Measurements from ENCODE around the gene OR6J1.
"Not testable (repeated sequence)": the region's sequence is repeated elsewhere in the genome, so short reads cannot be mapped to it uniquely, and the experiment has no call there.

The OR6J1 gene

GRCh38 chr14:22644305-22644635, at the start of gene OR6J1:
TSS of gene OR6J1 (minus strand) at chr14:22644352. CDS start at chr14:22634811, 9,541 bp downstream.
- no peak for DNase-seq

GRCh38 chr14:22692194-22692593, 48.0 kb upstream of the OR6J1 start:
- DNase-seq = no peak

GRCh38 chr14:22691171-22691570, 47.0 kb upstream of the OR6J1 start:
- DNase-seq = no peak

DNA sequence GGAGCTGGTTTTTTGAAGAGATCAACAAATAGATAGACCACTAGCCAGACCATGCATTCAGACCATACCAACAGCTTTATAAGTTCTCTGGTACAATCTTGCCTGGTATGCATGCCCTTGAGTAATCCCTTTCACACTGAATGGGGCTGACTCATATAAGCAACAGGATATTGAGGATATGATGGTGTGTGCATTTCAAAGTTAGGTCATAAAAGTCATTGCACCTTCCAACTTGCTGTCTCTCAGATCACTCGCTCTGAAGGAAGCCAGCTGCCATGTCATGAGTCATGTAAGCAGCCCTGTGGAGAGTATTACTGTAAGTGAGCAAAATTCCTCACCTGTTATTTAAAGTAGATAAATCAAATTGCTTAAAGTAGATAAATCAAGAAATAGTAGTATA, 45.0 kb upstream of the OR6J1 start:
- DNase-seq = no peak

DNA sequence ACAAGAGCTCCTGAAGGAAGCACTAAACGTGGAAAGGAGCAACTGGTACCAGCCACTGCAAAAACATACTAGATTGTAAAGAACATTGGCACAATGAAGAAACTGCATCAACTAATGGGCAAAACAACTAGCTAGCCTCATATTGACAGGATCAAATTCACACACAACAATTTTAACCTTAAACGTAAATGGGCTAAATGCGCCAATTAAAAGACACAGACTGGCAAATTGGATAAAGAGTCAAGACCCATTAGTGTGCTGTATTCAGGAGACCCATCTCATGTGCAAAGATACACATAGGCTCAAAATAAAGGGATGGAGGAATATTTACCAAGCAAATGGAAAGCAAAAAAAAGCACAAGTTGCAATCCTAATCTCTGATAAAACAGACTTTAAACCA, 43.8 kb upstream of the OR6J1 start:
- DNase-seq = not testable (repeated sequence)

GRCh38 chr14:22686176-22686611, 42.0 kb upstream of the OR6J1 start:
- DNase-seq = not testable (repeated sequence)

DNA sequence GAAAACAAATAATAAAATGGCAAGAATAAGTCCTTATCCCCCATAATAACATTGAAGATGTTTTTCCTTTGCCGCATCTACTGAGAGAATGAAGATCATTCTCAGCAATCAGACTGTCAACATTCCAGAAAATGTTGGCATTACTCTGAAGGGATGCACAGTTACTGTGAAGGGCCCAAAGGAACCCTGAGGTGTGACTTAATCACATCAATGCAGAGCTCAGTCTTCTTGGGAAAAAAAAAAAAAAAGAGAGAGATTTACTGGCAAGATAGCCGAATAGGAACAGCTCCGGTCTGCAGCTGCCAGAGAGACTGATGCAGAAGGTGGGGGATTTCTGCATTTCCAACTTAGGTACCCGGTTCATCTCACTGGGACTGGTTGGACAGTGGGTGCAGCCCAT, 41.3 kb upstream of the OR6J1 start:
- DNase-seq = no peak

GRCh38 chr14:22683428-22683827, 39.3 kb upstream of the OR6J1 start:
- not testable (repeated sequence) for DNase-seq

- no peak for DNase-seq
Observed at GRCh38 chr14:22678221-22678620, 34.1 kb upstream of the OR6J1 start.

DNA sequence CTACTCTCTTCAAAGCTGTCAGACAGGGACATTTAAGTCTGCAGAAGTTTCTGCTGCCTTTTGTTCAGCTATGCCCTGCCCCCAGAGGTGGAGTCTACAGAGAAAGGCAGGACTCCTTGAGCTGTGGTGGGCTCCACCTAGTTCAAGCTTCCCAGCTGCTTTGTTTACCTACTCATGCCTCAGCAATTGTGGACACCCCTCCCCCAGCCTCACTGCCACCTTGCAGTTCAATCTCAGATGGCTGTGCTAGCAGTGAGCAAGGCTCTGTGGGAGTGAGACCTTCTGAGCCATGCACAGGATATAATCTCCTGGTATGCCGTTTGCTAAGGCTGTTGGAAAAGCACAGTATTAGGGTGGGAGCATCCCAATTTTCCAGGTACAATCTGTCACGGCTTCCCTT, 33.4 kb upstream of the OR6J1 start:
- not testable (repeated sequence) for DNase-seq

DNA sequence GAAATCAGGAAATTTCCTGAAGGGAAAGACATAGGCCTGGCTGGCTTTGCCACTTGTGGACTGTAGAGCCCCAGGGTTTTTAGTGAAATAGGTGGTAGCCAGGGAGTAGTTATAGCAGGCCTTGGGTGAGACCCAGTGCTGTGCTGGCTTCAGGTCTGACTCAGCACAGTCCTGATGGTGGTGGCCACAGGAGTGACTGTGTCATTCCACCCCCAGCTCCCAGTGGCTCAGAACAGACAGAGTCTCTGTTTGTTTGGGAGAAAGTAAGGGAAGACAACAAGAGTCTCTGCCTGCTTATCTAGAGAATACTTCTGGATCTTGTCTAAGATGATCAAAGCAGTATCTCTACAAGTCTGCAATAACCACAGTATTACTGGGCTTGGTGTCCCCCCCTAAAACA, 27.5 kb upstream of the OR6J1 start:
- DNase-seq = no peak

- no peak for DNase-seq
Observed at GRCh38 chr14:22668863-22669262, 24.7 kb upstream of the OR6J1 start.

DNA sequence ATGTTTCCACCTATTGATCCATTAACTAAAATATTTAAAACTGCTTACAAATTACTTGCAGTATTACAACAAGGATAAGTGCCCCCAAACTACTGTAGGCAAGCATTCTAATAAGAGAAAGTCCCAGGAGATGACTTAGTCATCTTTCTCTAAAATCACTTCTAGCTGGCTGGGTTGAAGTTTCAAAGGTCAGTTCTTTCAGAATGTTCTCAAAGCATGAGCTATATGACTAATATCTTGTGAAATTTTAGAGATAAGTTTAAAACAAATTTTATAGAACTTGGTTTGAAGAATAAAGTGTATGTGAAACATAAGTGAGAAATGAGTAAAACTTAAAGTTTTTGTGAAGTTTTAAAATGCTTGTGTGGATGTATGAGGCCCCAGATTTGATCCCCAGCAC, 24.3 kb upstream of the OR6J1 start:
- no peak for DNase-seq

GRCh38 chr14:22667881-22668280, 23.7 kb upstream of the OR6J1 start:
- no peak for DNase-seq

GRCh38 chr14:22666203-22666893, 22.2 kb upstream of the OR6J1 start:
- DNase-seq = no peak

DNA sequence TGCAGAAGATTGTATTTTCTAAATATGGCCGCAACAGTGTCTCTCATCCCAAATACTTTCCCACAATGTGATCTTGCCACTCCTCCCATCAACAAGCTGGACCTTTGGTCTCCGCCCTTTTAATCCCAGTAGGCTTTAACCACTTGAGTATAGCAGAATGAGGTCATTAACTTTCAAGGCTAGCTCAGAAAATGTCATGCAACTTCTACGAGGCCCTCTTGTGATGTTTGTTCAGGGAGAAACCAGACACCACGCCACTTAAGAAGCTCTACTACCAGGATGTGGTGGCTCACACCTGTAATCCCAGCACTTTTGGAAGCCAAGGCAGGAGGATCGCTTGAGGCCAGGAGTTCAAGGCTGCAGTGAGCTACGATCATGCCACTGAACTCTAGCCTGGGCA, 20.1 kb upstream of the OR6J1 start:
- peak; percentile 90 for DNase-seq

DNA sequence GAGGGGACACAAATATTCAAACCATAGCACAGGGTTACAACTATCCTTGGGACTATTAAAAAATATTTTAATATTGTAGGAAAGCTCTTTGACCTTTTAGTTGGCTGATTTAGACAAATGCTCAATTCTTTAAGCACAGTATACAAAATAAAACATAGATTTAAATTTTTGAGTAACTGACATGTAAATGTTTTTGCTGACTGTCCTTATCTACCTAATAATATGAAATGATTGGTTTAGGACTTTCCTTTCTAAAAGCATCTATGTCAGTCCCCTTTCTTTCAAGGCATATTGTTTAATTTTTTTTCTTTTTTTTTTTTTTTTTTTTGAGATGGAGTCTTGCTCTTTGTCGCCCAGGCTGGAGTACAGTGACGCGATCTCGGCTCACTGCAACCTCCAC, 16.5 kb upstream of the OR6J1 start:
- no peak for DNase-seq

GRCh38 chr14:22658946-22659345, 14.8 kb upstream of the OR6J1 start:
- no peak for DNase-seq

GRCh38 chr14:22657861-22658260, 13.7 kb upstream of the OR6J1 start:
- DNase-seq = no peak

- no peak for DNase-seq
Observed at GRCh38 chr14:22656945-22657731, 13.0 kb upstream of the OR6J1 start.

GRCh38 chr14:22656226-22656625, 12.1 kb upstream of the OR6J1 start:
- no peak for DNase-seq

DNA sequence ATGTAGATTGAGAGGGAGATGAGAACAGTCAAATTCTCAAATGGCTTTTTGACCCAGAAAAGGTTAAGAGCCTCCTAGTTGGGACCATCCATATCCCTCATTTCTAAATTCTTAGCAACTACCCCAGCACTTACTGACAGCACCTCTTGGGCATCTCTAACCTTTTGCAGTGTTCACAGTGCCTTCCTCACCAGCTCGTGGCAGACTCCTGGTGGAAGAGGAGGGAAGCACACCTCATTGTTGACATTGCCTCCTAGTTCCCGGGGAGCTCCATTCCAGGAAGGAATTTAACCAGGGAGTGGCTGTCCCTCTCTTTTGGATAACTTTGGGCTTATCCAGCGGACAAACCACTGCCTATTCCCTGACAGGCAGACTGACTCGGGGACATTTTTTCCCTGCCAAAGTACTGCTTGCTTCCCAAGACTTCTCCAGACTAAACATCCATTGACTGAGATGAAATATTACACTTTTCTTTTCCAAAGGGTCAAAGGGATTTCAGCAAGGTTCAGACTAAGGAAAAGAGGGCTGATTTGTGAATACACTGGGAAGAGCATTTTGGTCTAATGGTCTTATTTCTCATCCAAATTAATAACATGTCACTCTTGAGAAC, 9.0 kb upstream of the OR6J1 start:
- DNase-seq = no peak

DNA sequence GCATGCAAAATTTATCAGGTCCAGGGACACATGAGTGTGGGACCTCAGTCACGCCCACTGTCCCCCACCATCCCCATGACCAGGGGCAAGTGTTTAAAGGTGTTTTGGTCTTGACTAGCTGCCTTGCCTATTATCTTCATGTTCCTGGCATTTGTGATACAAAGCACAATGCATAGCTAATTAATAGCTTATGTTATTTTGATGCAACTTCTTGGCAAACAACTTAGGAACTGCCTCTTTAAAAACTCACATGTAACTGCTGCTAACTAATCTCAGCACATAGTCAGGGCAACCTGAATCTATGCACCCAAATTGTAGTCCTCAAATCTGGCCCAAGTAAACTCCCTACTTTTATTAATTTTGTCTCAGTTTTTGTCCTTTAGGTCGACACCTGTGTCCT, 7.4 kb upstream of the OR6J1 start:
- DNase-seq = no peak

DNA sequence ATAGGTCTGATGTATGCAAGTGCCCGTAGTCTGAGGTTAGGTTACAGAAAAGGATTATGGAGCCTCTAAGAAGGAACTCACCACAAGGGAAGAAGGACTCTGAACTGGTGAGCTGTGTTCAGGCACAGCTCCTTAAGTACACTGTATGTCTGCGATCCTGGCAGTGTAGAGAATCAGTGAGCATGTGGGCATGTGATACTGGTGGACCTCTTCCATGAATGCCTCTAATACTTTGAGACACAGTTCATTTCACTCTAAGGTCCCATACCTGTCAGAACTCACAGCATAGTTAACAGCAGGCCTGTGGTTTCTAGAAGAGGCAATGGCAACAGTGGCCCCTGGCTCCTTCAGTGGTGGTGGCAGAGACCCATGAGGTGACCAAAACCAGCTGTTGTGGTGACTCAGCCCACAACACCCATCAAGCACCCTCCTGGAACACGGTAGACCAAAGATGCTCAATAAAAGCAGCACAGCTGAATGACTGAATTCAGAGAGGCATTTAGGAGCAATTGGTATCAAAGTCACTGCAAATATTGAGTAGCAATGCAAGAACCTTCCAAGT, 6.9 kb upstream of the OR6J1 start:
- no peak for DNase-seq
